Measurements from ENCODE around the gene CLDN20.
"Not testable (repeated sequence)": the region's sequence is repeated elsewhere in the genome, so short reads cannot be mapped to it uniquely, and the experiment has no call there.

Gene CLDN20, protein sequence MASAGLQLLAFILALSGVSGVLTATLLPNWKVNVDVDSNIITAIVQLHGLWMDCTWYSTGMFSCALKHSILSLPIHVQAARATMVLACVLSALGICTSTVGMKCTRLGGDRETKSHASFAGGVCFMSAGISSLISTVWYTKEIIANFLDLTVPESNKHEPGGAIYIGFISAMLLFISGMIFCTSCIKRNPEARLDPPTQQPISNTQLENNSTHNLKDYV

GRCh38 chr6:155263373-155264063 lies at the start of gene CLDN20:
Gene CLDN20 (plus strand): TSS chr6:155264013. CDS start chr6:155275720, 11,707 bp downstream.
- Histone ChIP-seq H3K4me2 (ENCODE audit: low read length) (no peak within 1 kb of the TSS), H3K9me3 (ENCODE audit: control insufficient read depth, insufficient read depth, low read length) (no peaks in the 10 kb centered on the region), H3K27me3 (ENCODE audit: control insufficient read depth, low read length) (no peaks in the 10 kb centered on the region), H4K20me1 (ENCODE audit: control insufficient read depth, insufficient read depth, low read depth, low read length) (no peaks in the 10 kb centered on the region), H3K4me3 (ENCODE audit: low read length) (no peak within 1 kb of the TSS), H3F3A (ENCODE audit: control insufficient read depth, insufficient read depth) (no peaks in the 10 kb centered on the region), H3K9me2 (replicated peaks; ENCODE audit: control insufficient read depth, low read length) (no peaks in the 10 kb centered on the region), H3K27ac (ENCODE audit: low read depth, low read length) (no peak within 1 kb of the TSS), H3K36me3 (ENCODE audit: control insufficient read depth, low read length) (peaks cover 61% of the 10 kb centered on the region), H3K4me1 (ENCODE audit: control insufficient read depth, low read length) (peaks cover 7% of the 10 kb centered on the region; the same call in 1 of the 2 replicates), H3K79me2 (ENCODE audit: control insufficient read depth, low read length) (peaks cover 8% of the 10 kb centered on the region; the same call in 1 of the 2 replicates)
- TF ChIP-seq CTCF (IDR thresholded peaks at IDR 0.05; ENCODE audit: low read depth, low read length, poor library complexity, severe bottlenecking) (no peak), EZH2phosphoT487 (IDR thresholded peaks at IDR 0.05; ENCODE audit: borderline replicate concordance, low read length) (no peak)

DNA sequence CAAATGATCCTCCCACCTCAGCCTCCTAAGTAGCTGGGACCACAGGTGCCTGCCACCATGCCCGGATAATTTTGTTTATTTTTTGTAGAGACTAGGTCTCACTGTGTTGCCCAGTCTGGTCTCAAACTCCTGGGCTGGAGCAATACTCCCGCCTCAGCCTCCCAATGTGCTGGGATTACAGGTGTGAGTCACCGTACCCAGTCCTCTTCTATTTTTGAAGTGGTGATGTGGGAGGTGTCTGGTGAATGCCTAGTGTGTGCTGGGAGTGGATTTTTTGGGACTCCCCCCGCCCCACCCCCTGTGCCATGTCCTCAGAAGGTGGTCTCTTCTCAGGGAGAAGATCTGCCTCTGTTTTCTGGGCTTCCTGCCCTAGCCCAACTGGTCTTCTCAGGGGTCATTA lies 47.9 kb upstream of the CLDN20 start:
- no peak for TF ChIP-seq EZH2phosphoT487 (IDR thresholded peaks at IDR 0.05; ENCODE audit: borderline replicate concordance, low read length)
- TF ChIP-seq CTCF (IDR thresholded peaks at IDR 0.05; ENCODE audit: low read depth, low read length, poor library complexity, severe bottlenecking), result no peak
- no peaks in the 10 kb centered on the region for H3K27me3 ChIP-seq (ENCODE audit: control insufficient read depth, low read length)
- H3K4me2 ChIP-seq (ENCODE audit: low read length), result no peak overlapping the region
- H3K27ac ChIP-seq (ENCODE audit: low read depth, low read length), result no peak overlapping the region
- no peaks in the 10 kb centered on the region for H3K9me2 ChIP-seq (replicated peaks; ENCODE audit: control insufficient read depth, low read length)
- no peaks in the 10 kb centered on the region for H4K20me1 ChIP-seq (ENCODE audit: control insufficient read depth, insufficient read depth, low read depth, low read length)
- H3F3A ChIP-seq (ENCODE audit: control insufficient read depth, insufficient read depth), result no peaks in the 10 kb centered on the region
- no peaks in the 10 kb centered on the region for H3K4me1 ChIP-seq (ENCODE audit: control insufficient read depth, low read length)
- H3K4me3 ChIP-seq (ENCODE audit: low read length), result no peak overlapping the region
- H3K36me3 ChIP-seq (ENCODE audit: control insufficient read depth, low read length), result no peaks in the 10 kb centered on the region
- H3K9me3 ChIP-seq (ENCODE audit: control insufficient read depth, insufficient read depth, low read length), result no peaks in the 10 kb centered on the region
- H3K79me2 ChIP-seq (ENCODE audit: control insufficient read depth, low read length), result no peaks in the 10 kb centered on the region

GRCh38 chr6:155216312-155217046 lies 47.3 kb upstream of the CLDN20 start:
- no peak overlapping the region for H3K4me3 ChIP-seq (ENCODE audit: low read length)
- no peaks in the 10 kb centered on the region for H3K27me3 ChIP-seq (ENCODE audit: control insufficient read depth, low read length)
- no peaks in the 10 kb centered on the region for H3K36me3 ChIP-seq (ENCODE audit: control insufficient read depth, low read length)
- no peaks in the 10 kb centered on the region for H4K20me1 ChIP-seq (ENCODE audit: control insufficient read depth, insufficient read depth, low read depth, low read length)
- H3K9me2 ChIP-seq (replicated peaks; ENCODE audit: control insufficient read depth, low read length), result no peaks in the 10 kb centered on the region
- no peaks in the 10 kb centered on the region for H3K4me1 ChIP-seq (ENCODE audit: control insufficient read depth, low read length)
- no peak for TF ChIP-seq EZH2phosphoT487 (IDR thresholded peaks at IDR 0.05; ENCODE audit: borderline replicate concordance, low read length)
- TF ChIP-seq CTCF (IDR thresholded peaks at IDR 0.05; ENCODE audit: low read depth, low read length, poor library complexity, severe bottlenecking), result no peak
- H3K4me2 ChIP-seq (ENCODE audit: low read length), result no peak overlapping the region
- no peak overlapping the region for H3K27ac ChIP-seq (ENCODE audit: low read depth, low read length)
- H3K79me2 ChIP-seq (ENCODE audit: control insufficient read depth, low read length), result no peaks in the 10 kb centered on the region
- no peaks in the 10 kb centered on the region for H3F3A ChIP-seq (ENCODE audit: control insufficient read depth, insufficient read depth)
- H3K9me3 ChIP-seq (ENCODE audit: control insufficient read depth, insufficient read depth, low read length), result no peaks in the 10 kb centered on the region

GRCh38 chr6:155218711-155219110 lies 45.1 kb upstream of the CLDN20 start:
- H3K4me3 ChIP-seq (ENCODE audit: low read length); H3F3A ChIP-seq (ENCODE audit: control insufficient read depth, insufficient read depth); H3K36me3 ChIP-seq (ENCODE audit: control insufficient read depth, low read length); H3K4me2 ChIP-seq (ENCODE audit: low read length); H3K27ac ChIP-seq (ENCODE audit: low read depth, low read length); H3K27me3 ChIP-seq (ENCODE audit: control insufficient read depth, low read length); H3K79me2 ChIP-seq (ENCODE audit: control insufficient read depth, low read length); H3K9me2 ChIP-seq (replicated peaks; ENCODE audit: control insufficient read depth, low read length); H4K20me1 ChIP-seq (ENCODE audit: control insufficient read depth, insufficient read depth, low read depth, low read length); H3K4me1 ChIP-seq (ENCODE audit: control insufficient read depth, low read length); H3K9me3 ChIP-seq (ENCODE audit: control insufficient read depth, insufficient read depth, low read length): not testable (repeated sequence)

Measured in DOHH2 (cell line).